Activated naive CD8-positive, alpha-beta T cell treated with anti-CD3 and anti-CD28 coated beads, Interleukin-2, amount 10 ng/mL, durations not matched to agents 7 days and 5 days (primary cell): ENCODE measurements around the gene SLC15A1. TPM values are rescaled to one million over a fixed set of nuclear protein-coding genes. Genes with fewer than 3 reads are reported as not detected.
"Not testable (repeated sequence)": the region's sequence is repeated elsewhere in the genome, so short reads cannot be mapped to it uniquely, and the experiment has no call there.

ENCODE experiments used
- ATAC-seq: fragments of 150-1000 bp; cut with Tn5 transposase; one replicate; pipeline ENCODE4 v1.10.0; 2021; ENCODE audit warnings: low read depth, moderate library complexity
- POLR2A ChIA-PET: fragments of 350-600 bp; sonication (Branson Sonifier 250); formaldehyde crosslinking; loops from one replicate; lab custom pipeline; 2021; ENCODE audit warnings: antibody characterized with exemption; lab: Charles Lee
- DNase-seq: peaks from one replicate; pipeline ENCODE4 v3.0.0; 2021
- H3K27ac Mint-ChIP-seq: one replicate; pipeline ENCODE4 v1.8.0; 2022; ENCODE audit warnings: mild to moderate bottlenecking, mixed read lengths
- H3K27me3 Mint-ChIP-seq: one replicate; pipeline ENCODE4 v1.8.0; 2022; ENCODE audit warnings: mild to moderate bottlenecking, moderate library complexity, mixed read lengths
- H3K36me3 Mint-ChIP-seq: one replicate; pipeline ENCODE4 v1.8.0; 2021; ENCODE audit warnings: mild to moderate bottlenecking, mixed read lengths
- H3K4me1 Mint-ChIP-seq: one replicate; pipeline ENCODE4 v1.8.0; 2021; ENCODE audit warnings: mixed read lengths
- H3K4me3 Mint-ChIP-seq: one replicate; pipeline ENCODE4 v1.8.0; 2022; ENCODE audit warnings: mild to moderate bottlenecking, moderate library complexity, mixed read lengths
- H3K9me3 Mint-ChIP-seq: one replicate; pipeline ENCODE4 v1.8.0; 2021; ENCODE audit warnings: mixed read lengths
- total RNA-seq, 2 experiments: library from RNA; stranded (reverse); gene quantifications; one replicate each; pipeline ENCODE4 v1.2.3, GENCODE V29; 2021

The SLC15A1 gene
- total RNA-seq, 2 experiments from 2014 or later = not detected

GRCh38 chr13:98649861-98650260 is 102.6 kb downstream of the SLC15A1 start:
- H3K36me3 Mint-ChIP-seq = no peaks in the 10 kb centered on the region
- H3K27me3 Mint-ChIP-seq = peaks cover 15% of the 10 kb centered on the region
- POLR2A ChIA-PET = no interaction called here
- no peak overlapping the region for H3K4me3 Mint-ChIP-seq
- H3K4me1 Mint-ChIP-seq = peaks cover 2% of the 10 kb centered on the region
- DNase-seq = no peak
- ATAC-seq = no peak
- H3K27ac Mint-ChIP-seq = no peak overlapping the region
- no peaks in the 10 kb centered on the region for H3K9me3 Mint-ChIP-seq

- H3K36me3 Mint-ChIP-seq = no peaks in the 10 kb centered on the region
- no peak overlapping the region for H3K27ac Mint-ChIP-seq
- peaks cover 13% of the 10 kb centered on the region for H3K27me3 Mint-ChIP-seq
- H3K9me3 Mint-ChIP-seq = no peaks in the 10 kb centered on the region
- H3K4me1 Mint-ChIP-seq = peaks cover 2% of the 10 kb centered on the region
- ATAC-seq (no peak), DNase-seq (no peak)
- no peak overlapping the region for H3K4me3 Mint-ChIP-seq
- POLR2A ChIA-PET = no interaction called here
Measured at GRCh38 chr13:98648686-98649085, 103.8 kb downstream of the SLC15A1 start.

GRCh38 chr13:98648141-98648540 is 104.3 kb downstream of the SLC15A1 start:
- Mint-ChIP-seq H3K4me3 (no peak overlapping the region), H3K27ac (no peak overlapping the region), H3K27me3 (peaks cover 9% of the 10 kb centered on the region), H3K36me3 (no peaks in the 10 kb centered on the region), H3K4me1 (no peaks in the 10 kb centered on the region), H3K9me3 (no peaks in the 10 kb centered on the region)
- POLR2A ChIA-PET = no interaction called here
- ATAC-seq (no peak), DNase-seq (no peak)

- DNase-seq (no peak), ATAC-seq (no peak)
- no peak overlapping the region for H3K4me3 Mint-ChIP-seq
- H3K27me3 Mint-ChIP-seq = peaks cover 8% of the 10 kb centered on the region
- POLR2A ChIA-PET = no interaction called here
- H3K9me3 Mint-ChIP-seq = no peaks in the 10 kb centered on the region
- no peak overlapping the region for H3K27ac Mint-ChIP-seq
- no peaks in the 10 kb centered on the region for H3K4me1 Mint-ChIP-seq
- no peaks in the 10 kb centered on the region for H3K36me3 Mint-ChIP-seq
Measured at GRCh38 chr13:98647121-98647520, 105.4 kb downstream of the SLC15A1 start.

- Mint-ChIP-seq H3K4me3 (no peak overlapping the region), H3K9me3 (no peaks in the 10 kb centered on the region), H3K27me3 (peaks cover 5% of the 10 kb centered on the region), H3K27ac (no peak overlapping the region), H3K4me1 (no peaks in the 10 kb centered on the region), H3K36me3 (no peaks in the 10 kb centered on the region)
- ATAC-seq = no peak
- no peak for DNase-seq
- POLR2A ChIA-PET = no interaction called here
Measured at GRCh38 chr13:98643479-98643878, 109.0 kb downstream of the SLC15A1 start.

GRCh38 chr13:98641075-98641474 is 111.4 kb downstream of the SLC15A1 start:
- Mint-ChIP-seq H3K9me3 (no peaks in the 10 kb centered on the region), H3K4me1 (no peaks in the 10 kb centered on the region), H3K4me3 (no peak overlapping the region), H3K27me3 (peaks cover 11% of the 10 kb centered on the region), H3K36me3 (no peaks in the 10 kb centered on the region), H3K27ac (no peak overlapping the region)
- POLR2A ChIA-PET = no interaction called here
- ATAC-seq (no peak), DNase-seq (no peak)

- H3K27ac Mint-ChIP-seq, H3K9me3 Mint-ChIP-seq, ATAC-seq, H3K4me1 Mint-ChIP-seq, POLR2A ChIA-PET, H3K4me3 Mint-ChIP-seq, DNase-seq, H3K27me3 Mint-ChIP-seq, H3K36me3 Mint-ChIP-seq: not testable (repeated sequence)
Measured at GRCh38 chr13:98639785-98640184, 112.7 kb downstream of the SLC15A1 start.

- H3K9me3 Mint-ChIP-seq, H3K27ac Mint-ChIP-seq, POLR2A ChIA-PET, DNase-seq, H3K4me1 Mint-ChIP-seq, H3K27me3 Mint-ChIP-seq, ATAC-seq, H3K4me3 Mint-ChIP-seq, H3K36me3 Mint-ChIP-seq: not testable (repeated sequence)
Measured at GRCh38 chr13:98638352-98638751, 114.1 kb downstream of the SLC15A1 start.

Other genes with a start within 250 kb of the SLC15A1 start
- gene STK24, start 175.6 kb downstream of the SLC15A1 start, total RNA-seq = 100 to 1,000 TPM; 140 to 147 TPM
- 100 to 1,000 TPM; 102 to 107 TPM for gene DOCK9, start 225.4 kb upstream of the SLC15A1 start, total RNA-seq